GM23338 (cell line): ENCODE results near the gene UTP20. TPM values are rescaled to one million over a fixed set of nuclear protein-coding genes. Genes with fewer than 3 reads are reported as not detected.

Source experiments
- polyA plus RNA-seq: library from polyadenylated mRNA; unstranded; fragments of >200 nt; fragmentation: Nextera tagmentation; extraction: Ambion mirVana; gene quantifications from 2 replicates; pipeline ENCODE4 v1.2.1, GENCODE V29; 2016
- small RNA-seq: library from RNA; depleted of rRNA; stranded (forward); fragments of <200 nt; gene quantifications from one replicate; pipeline ENCODE3, GENCODE V24; 2014; ENCODE audit warnings: low replicate concordance
- total RNA-seq: library from RNA; depleted of rRNA; stranded (reverse); fragments of >200 nt; shearing (Covaris generic); gene quantifications from 2 replicates; pipeline ENCODE4 v1.2.3, GENCODE V29; 2014; rRNA removed

The UTP20 gene
- total and polyA plus RNA-seq, 2 experiments from 2014 or later = 13.1 to 59.6 TPM

Small RNA genes within 50 kb of the gene (small RNA-seq; reads per million reads assigned to genes)
- gene RNU6-1068P (not detected), gene RPS27P23 (not detected)

Other genes starting within 250 kb of the UTP20 start
- 0.10 and 0.35 TPM in 2 replicates for gene SLC5A8, start 69.9 kb upstream of the UTP20 start, total RNA-seq
- gene SLC5A8, start 69.9 kb upstream of the UTP20 start, polyA plus RNA-seq = 0.10 TPM in 1 of 2 replicates, not detected in the other
- 38.8 and 50.0 TPM in 2 replicates for gene ARL1, start 127.7 kb downstream of the UTP20 start, total RNA-seq
- 54.7 and 55.9 TPM in 2 replicates for gene ARL1, start 127.7 kb downstream of the UTP20 start, polyA plus RNA-seq
- not detected in 2 replicates for gene SPIC, start 195.2 kb downstream of the UTP20 start, total RNA-seq
- not detected in 2 replicates for gene SPIC, start 195.2 kb downstream of the UTP20 start, polyA plus RNA-seq